Measurements from ENCODE around the gene ACAP2.

Gene ACAP2

GRCh38 chr3:195397524-195397923 is 45.3 kb downstream of the ACAP2 start:
- H3K79me2 ChIP-seq (ENCODE audit: insufficient read depth, low read depth): peaks cover 43% of the 10 kb centered on the region; the same call in 1 of the 2 replicates
- H3K4me2 ChIP-seq: no peak overlapping the region
- no peaks in the 10 kb centered on the region for H3K4me1 ChIP-seq (ENCODE audit: low read depth, poor library complexity, severe bottlenecking)
- H3K27me3 ChIP-seq (ENCODE audit: insufficient read depth, low read depth): no peaks in the 10 kb centered on the region
- H3K9ac ChIP-seq: no peak overlapping the region
- no peak overlapping the region for H3K27ac ChIP-seq
- no peaks in the 10 kb centered on the region; the same call in 1 of the 2 replicates for H4K20me1 ChIP-seq (ENCODE audit: insufficient read depth)
- H3K4me3 ChIP-seq (IDR thresholded peaks at IDR 0.05; ENCODE audit: insufficient read depth, low read depth, low read length): no peak overlapping the region
- H3K36me3 ChIP-seq (ENCODE audit: insufficient read depth): no peaks in the 10 kb centered on the region
- no peak for TF ChIP-seq CTCF (conservative IDR thresholded peaks at IDR 0.05; ENCODE audit: low read depth, low read length)
- no peak overlapping the region for H2AFZ ChIP-seq (ENCODE audit: low read depth)

GRCh38 chr3:195395208-195395816 is 47.5 kb downstream of the ACAP2 start:
- Histone ChIP-seq H3K9ac (no peak overlapping the region), H3K27me3 (ENCODE audit: insufficient read depth, low read depth) (no peaks in the 10 kb centered on the region), H3K4me3 (IDR thresholded peaks at IDR 0.05; ENCODE audit: insufficient read depth, low read depth, low read length) (no peak overlapping the region), H3K79me2 (ENCODE audit: insufficient read depth, low read depth) (peaks cover 29% of the 10 kb centered on the region; the same call in 1 of the 2 replicates), H3K27ac (no peak overlapping the region), H3K4me2 (no peak overlapping the region), H3K4me1 (ENCODE audit: low read depth, poor library complexity, severe bottlenecking) (no peaks in the 10 kb centered on the region), H4K20me1 (ENCODE audit: insufficient read depth) (no peaks in the 10 kb centered on the region), H2AFZ (ENCODE audit: low read depth) (no peak overlapping the region), H3K36me3 (ENCODE audit: insufficient read depth) (no peaks in the 10 kb centered on the region)
- TF ChIP-seq CTCF (conservative IDR thresholded peaks at IDR 0.05; ENCODE audit: low read depth, low read length): no peak

- Histone ChIP-seq H4K20me1 (ENCODE audit: insufficient read depth) (no peaks in the 10 kb centered on the region), H2AFZ (ENCODE audit: low read depth) (no peak overlapping the region), H3K36me3 (ENCODE audit: insufficient read depth) (no peaks in the 10 kb centered on the region), H3K27ac (no peak overlapping the region), H3K4me3 (IDR thresholded peaks at IDR 0.05; ENCODE audit: insufficient read depth, low read depth, low read length) (no peak overlapping the region), H3K79me2 (ENCODE audit: insufficient read depth, low read depth) (peaks cover 25% of the 10 kb centered on the region; the same call in 1 of the 2 replicates), H3K27me3 (ENCODE audit: insufficient read depth, low read depth) (no peaks in the 10 kb centered on the region), H3K9ac (no peak overlapping the region), H3K4me2 (no peak overlapping the region), H3K4me1 (ENCODE audit: low read depth, poor library complexity, severe bottlenecking) (no peaks in the 10 kb centered on the region)
- TF ChIP-seq CTCF (conservative IDR thresholded peaks at IDR 0.05; ENCODE audit: low read depth, low read length): no peak
Measured at GRCh38 chr3:195394700-195395099, 48.1 kb downstream of the ACAP2 start.

GRCh38 chr3:195394024-195394423 is 48.8 kb downstream of the ACAP2 start:
- Histone ChIP-seq H3K27me3 (ENCODE audit: insufficient read depth, low read depth) (no peaks in the 10 kb centered on the region), H4K20me1 (ENCODE audit: insufficient read depth) (no peaks in the 10 kb centered on the region), H3K4me1 (ENCODE audit: low read depth, poor library complexity, severe bottlenecking) (no peaks in the 10 kb centered on the region), H3K4me2 (no peak overlapping the region), H3K79me2 (ENCODE audit: insufficient read depth, low read depth) (peaks cover 19% of the 10 kb centered on the region; the same call in 1 of the 2 replicates), H3K27ac (no peak overlapping the region), H2AFZ (ENCODE audit: low read depth) (no peak overlapping the region), H3K9ac (no peak overlapping the region), H3K36me3 (ENCODE audit: insufficient read depth) (no peaks in the 10 kb centered on the region), H3K4me3 (IDR thresholded peaks at IDR 0.05; ENCODE audit: insufficient read depth, low read depth, low read length) (no peak overlapping the region)
- TF ChIP-seq CTCF (conservative IDR thresholded peaks at IDR 0.05; ENCODE audit: low read depth, low read length): no peak

Data from KMS-11 (cell line).